Calu3 (cell line): ENCODE results near the gene ZNF232. TPM values are rescaled to one million over a fixed set of nuclear protein-coding genes. Genes with fewer than 3 reads are reported as not detected.
"Not testable (repeated sequence)": the region's sequence is repeated elsewhere in the genome, so short reads cannot be mapped to it uniquely, and the experiment has no call there.

Experiments
- Bru-seq: library from RNA; stranded (reverse); fragments of 400-500 nt; gene quantifications from one replicate; lab custom pipeline; 2021; lab: Mats Ljungman, UMichigan
- BruChase-seq, 2 experiments: library from RNA; stranded (reverse); fragments of 400-500 nt; gene quantifications; one replicate each; lab custom pipeline; 2021; lab: Mats Ljungman, UMichigan
- BruUV-seq: library from RNA; stranded (reverse); fragments of 400-500 nt; replicated peaks from 2 replicates; lab custom pipeline; 2021; lab: Mats Ljungman, UMichigan
- CTCF ChIA-PET: fragments of 300-600 bp; sonication (Branson Sonifier 250); formaldehyde crosslinking; loops from one replicate; lab custom pipeline; 2022; ENCODE audit warnings: antibody characterized with exemption; lab: Charles Lee
- DNase-seq: peaks from one replicate; pipeline ENCODE4 v3.0.0; 2022
- H3K27ac Mint-ChIP-seq: one replicate; pipeline ENCODE4 v1.8.0; 2022; ENCODE audit warnings: mixed read lengths; ENCODE audit not compliant: unreplicated experiment
- H3K27me3 Mint-ChIP-seq: one replicate; pipeline ENCODE4 v1.8.0; 2022; ENCODE audit warnings: mixed read lengths; ENCODE audit not compliant: unreplicated experiment
- H3K36me3 Mint-ChIP-seq: one replicate; pipeline ENCODE4 v1.8.0; 2022; ENCODE audit warnings: mild to moderate bottlenecking, moderate library complexity, mixed read lengths; ENCODE audit not compliant: insufficient read depth, unreplicated experiment
- H3K4me1 Mint-ChIP-seq: one replicate; pipeline ENCODE4 v1.8.0; 2022; ENCODE audit warnings: mild to moderate bottlenecking, low read depth, mixed read lengths; ENCODE audit not compliant: unreplicated experiment
- H3K4me3 Mint-ChIP-seq: one replicate; pipeline ENCODE4 v1.8.0; 2022; ENCODE audit warnings: mild to moderate bottlenecking, low read depth, moderate library complexity, mixed read lengths; ENCODE audit not compliant: unreplicated experiment
- H3K9me3 Mint-ChIP-seq: one replicate; pipeline ENCODE4 v1.8.0; 2022; ENCODE audit warnings: low read depth, mixed read lengths; ENCODE audit not compliant: unreplicated experiment
- intact Hi-C: fragments of 100-400 bp; cut with micrococcal nuclease; formaldehyde crosslinking; loops from one replicate; pipeline ENCODE4 v1.10.0; 2022; ENCODE audit not compliant: unreplicated experiment
- long read RNA-seq: library from polyadenylated mRNA; stranded (forward); transcript quantifications from one replicate; pipeline ENCODE4 v2.0.0, GENCODE V29; 2022
- total RNA-seq: library from RNA; stranded (reverse); gene quantifications from 2 replicates; pipeline ENCODE4 v1.2.3, GENCODE V29; 2022
- TF ChIP-seq, protein P1 (sequence below): fragments of 200-600 bp; IDR thresholded peaks from one replicate; pipeline ENCODE4 v1.8.0; 2022; ENCODE audit warnings: antibody characterized with exemption; ENCODE audit not compliant: unreplicated experiment

The ZNF232 gene
- total RNA-seq, result 7.1 and 8.4 TPM in 2 replicates
- Bru-seq, nascent RNA, result percentile 43 among the genes with signal in this experiment
- percentile 40 among the genes with signal in this experiment for BruChase-seq, experiment 1, labeled RNA remaining after a 6-hour chase
- percentile 45 among the genes with signal in this experiment for BruChase-seq, experiment 2, labeled RNA remaining after a 2-hour chase
- long read RNA-seq, partial matches to known transcripts, result 1 of 11 reads
- long read RNA-seq, other reads (novel, unspliced or antisense), result 7 of 11 reads

GRCh38 chr17:5111402-5112204, at the start of gene ZNF232:
ZNF232 (minus strand) TSS chr17:5111878; CDS start chr17:5111822, 56 bp downstream.
- Mint-ChIP-seq H3K4me1 (peaks cover 15% of the 10 kb centered on the region), H3K4me3 (peak within 1 kb of the TSS; percentile 75), H3K9me3 (peaks cover 15% of the 10 kb centered on the region), H3K27ac (peak within 1 kb of the TSS; percentile 61), H3K36me3 (peaks cover 41% of the 10 kb centered on the region), H3K27me3 (peaks cover under 1% of the 10 kb centered on the region)
- TF ChIP-seq, protein P1, sequence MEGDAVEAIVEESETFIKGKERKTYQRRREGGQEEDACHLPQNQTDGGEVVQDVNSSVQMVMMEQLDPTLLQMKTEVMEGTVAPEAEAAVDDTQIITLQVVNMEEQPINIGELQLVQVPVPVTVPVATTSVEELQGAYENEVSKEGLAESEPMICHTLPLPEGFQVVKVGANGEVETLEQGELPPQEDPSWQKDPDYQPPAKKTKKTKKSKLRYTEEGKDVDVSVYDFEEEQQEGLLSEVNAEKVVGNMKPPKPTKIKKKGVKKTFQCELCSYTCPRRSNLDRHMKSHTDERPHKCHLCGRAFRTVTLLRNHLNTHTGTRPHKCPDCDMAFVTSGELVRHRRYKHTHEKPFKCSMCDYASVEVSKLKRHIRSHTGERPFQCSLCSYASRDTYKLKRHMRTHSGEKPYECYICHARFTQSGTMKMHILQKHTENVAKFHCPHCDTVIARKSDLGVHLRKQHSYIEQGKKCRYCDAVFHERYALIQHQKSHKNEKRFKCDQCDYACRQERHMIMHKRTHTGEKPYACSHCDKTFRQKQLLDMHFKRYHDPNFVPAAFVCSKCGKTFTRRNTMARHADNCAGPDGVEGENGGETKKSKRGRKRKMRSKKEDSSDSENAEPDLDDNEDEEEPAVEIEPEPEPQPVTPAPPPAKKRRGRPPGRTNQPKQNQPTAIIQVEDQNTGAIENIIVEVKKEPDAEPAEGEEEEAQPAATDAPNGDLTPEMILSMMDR, result no peak
- BruUV-seq, result no TSS peak
- DNase-seq, result peak; percentile 93
- CTCF ChIA-PET, result no interaction called here
- intact Hi-C loops, result no loop called here

DNA sequence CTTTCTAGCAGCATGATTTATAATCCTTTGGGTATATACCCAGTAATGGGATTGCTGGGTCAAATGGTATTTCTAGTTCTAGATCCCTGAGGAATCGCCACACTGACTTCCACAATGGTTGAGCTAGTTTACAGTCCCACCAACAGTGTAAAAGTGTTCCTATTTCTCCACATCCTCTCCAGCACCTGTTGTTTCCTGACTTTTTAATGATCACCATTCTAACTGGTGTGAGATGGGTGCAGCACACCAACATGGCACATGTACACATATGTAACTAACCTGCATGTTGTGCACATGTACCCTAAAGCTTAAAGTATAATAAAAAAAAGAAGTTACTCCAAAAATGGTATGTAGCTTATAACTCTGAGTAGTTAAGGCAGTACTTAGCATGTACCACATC, 49.0 kb upstream of the ZNF232 start:
- H3K27ac Mint-ChIP-seq, DNase-seq, BruUV-seq, H3K36me3 Mint-ChIP-seq, H3K4me1 Mint-ChIP-seq, H3K9me3 Mint-ChIP-seq, intact Hi-C loops, H3K4me3 Mint-ChIP-seq, CTCF ChIA-PET: not testable (repeated sequence)
- H3K27me3 Mint-ChIP-seq, result peaks cover 24% of the 10 kb centered on the region

DNA sequence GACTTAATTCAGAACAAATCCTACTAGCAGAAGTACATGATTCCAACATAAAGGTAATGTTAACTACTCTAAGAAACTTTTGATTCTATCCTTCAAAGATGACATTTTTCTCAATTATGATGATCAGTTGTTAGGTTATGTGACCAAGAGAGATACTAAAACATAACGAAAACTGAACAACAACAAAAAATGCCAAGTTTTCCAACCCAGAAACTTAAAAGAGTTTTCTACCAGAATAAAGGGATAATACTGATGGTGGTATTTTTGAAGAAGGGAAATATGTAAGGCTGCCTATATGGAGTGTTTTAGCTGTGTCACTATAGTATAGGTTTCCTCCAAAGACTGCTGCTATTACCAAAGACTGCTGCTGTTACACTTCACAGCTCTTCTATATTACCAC, 34.4 kb upstream of the ZNF232 start:
- not testable (repeated sequence) for H3K36me3 Mint-ChIP-seq, DNase-seq

GRCh38 chr17:5142877-5143276, 31.2 kb upstream of the ZNF232 start:
- H3K36me3 Mint-ChIP-seq, H3K27ac Mint-ChIP-seq, H3K4me1 Mint-ChIP-seq, BruUV-seq, H3K9me3 Mint-ChIP-seq, H3K4me3 Mint-ChIP-seq, DNase-seq, CTCF ChIA-PET, intact Hi-C loops, H3K27me3 Mint-ChIP-seq: not testable (repeated sequence)

More for the DNA sequence above, 34.4 kb upstream of the ZNF232 start:
- H3K4me1 Mint-ChIP-seq, intact Hi-C loops, CTCF ChIA-PET, BruUV-seq, H3K27ac Mint-ChIP-seq, H3K4me3 Mint-ChIP-seq, H3K9me3 Mint-ChIP-seq, H3K27me3 Mint-ChIP-seq: not testable (repeated sequence)

GRCh38 chr17:5139458-5139732, 27.7 kb upstream of the ZNF232 start:
- DNase-seq, result no peak
- H3K27ac Mint-ChIP-seq, result no peak overlapping the region
- intact Hi-C loops, result no loop called here
- CTCF ChIA-PET, result no interaction called here
- TF ChIP-seq, protein P1, result no peak
- BruUV-seq, result no TSS peak
- no peaks in the 10 kb centered on the region for H3K9me3 Mint-ChIP-seq
- H3K4me3 Mint-ChIP-seq, result no peak overlapping the region
- H3K27me3 Mint-ChIP-seq, result no peaks in the 10 kb centered on the region
- H3K4me1 Mint-ChIP-seq, result no peaks in the 10 kb centered on the region
- H3K36me3 Mint-ChIP-seq, result no peaks in the 10 kb centered on the region
